Measurements from ENCODE around the gene DUT.

The DUT gene

DNA sequence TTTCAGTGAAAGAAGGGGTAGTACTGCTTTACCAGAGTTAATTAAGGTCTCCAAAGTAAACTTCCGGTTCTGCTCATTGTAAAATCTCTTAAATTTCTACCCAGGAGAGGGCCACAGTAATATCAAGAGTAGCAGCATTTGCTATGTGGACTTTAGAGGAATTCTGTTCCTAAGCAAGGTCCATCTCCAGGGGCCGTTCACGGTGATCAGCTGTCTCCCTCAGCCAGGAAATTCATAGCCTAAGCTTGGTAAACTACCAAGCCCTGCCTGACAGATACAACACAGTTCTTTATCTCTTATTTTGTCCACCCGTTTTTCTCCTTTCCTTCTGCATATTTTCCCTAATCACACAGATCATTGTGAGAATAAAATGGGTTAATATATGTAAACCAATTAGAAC lies 2.3 kb downstream of the DUT start:
- Histone ChIP-seq H3K9me3 (replicated peaks; ENCODE audit: insufficient read depth, low read length) (no peaks in the 10 kb centered on the region), H3F3A (ENCODE audit: insufficient read depth, low read length) (peaks cover 19% of the 10 kb centered on the region), H3K27me3 (replicated peaks; ENCODE audit: insufficient read depth, low read length) (no peaks in the 10 kb centered on the region), H3K4me2 (ENCODE audit: low read depth, low read length) (peak overlapping the region; percentile 90), H3K9ac (ENCODE audit: low read length) (peak overlapping the region; percentile 96; the same call in 1 of the 2 replicates), H3K9me2 (replicated peaks; ENCODE audit: insufficient read depth, low read length) (no peaks in the 10 kb centered on the region), H3K27ac (ENCODE audit: low read length) (no peak overlapping the region), H3K4me3 (ENCODE audit: low read length) (peak overlapping the region; percentile 84), H3K79me2 (ENCODE audit: low read length) (peaks cover 55% of the 10 kb centered on the region), H3K4me1 (ENCODE audit: low read length) (peaks cover 18% of the 10 kb centered on the region), H3K36me3 (replicated peaks; ENCODE audit: insufficient read depth, low read length) (peaks cover 10% of the 10 kb centered on the region; the same call in 1 of the 2 replicates), H2AFZ (ENCODE audit: low read length) (no peak overlapping the region), H4K20me1 (ENCODE audit: insufficient read depth, low read length) (no peaks in the 10 kb centered on the region)
- DNase-seq = no peak
- TF ChIP-seq EZH2phosphoT487 (IDR thresholded peaks at IDR 0.05; ENCODE audit: low read length) (no peak), EZH2 (optimal IDR thresholded peaks at IDR 0.05; ENCODE audit: low read depth, low read length) (no peak)
- TF ChIP-seq, protein P1, sequence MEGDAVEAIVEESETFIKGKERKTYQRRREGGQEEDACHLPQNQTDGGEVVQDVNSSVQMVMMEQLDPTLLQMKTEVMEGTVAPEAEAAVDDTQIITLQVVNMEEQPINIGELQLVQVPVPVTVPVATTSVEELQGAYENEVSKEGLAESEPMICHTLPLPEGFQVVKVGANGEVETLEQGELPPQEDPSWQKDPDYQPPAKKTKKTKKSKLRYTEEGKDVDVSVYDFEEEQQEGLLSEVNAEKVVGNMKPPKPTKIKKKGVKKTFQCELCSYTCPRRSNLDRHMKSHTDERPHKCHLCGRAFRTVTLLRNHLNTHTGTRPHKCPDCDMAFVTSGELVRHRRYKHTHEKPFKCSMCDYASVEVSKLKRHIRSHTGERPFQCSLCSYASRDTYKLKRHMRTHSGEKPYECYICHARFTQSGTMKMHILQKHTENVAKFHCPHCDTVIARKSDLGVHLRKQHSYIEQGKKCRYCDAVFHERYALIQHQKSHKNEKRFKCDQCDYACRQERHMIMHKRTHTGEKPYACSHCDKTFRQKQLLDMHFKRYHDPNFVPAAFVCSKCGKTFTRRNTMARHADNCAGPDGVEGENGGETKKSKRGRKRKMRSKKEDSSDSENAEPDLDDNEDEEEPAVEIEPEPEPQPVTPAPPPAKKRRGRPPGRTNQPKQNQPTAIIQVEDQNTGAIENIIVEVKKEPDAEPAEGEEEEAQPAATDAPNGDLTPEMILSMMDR (IDR thresholded peaks at IDR 0.05; ENCODE audit: low read length) = no peak

GRCh38 chr15:48334260-48334659 lies 3.0 kb downstream of the DUT start:
- Histone ChIP-seq H3K9ac (ENCODE audit: low read length) (no peak overlapping the region), H3K4me2 (ENCODE audit: low read depth, low read length) (no peak overlapping the region), H4K20me1 (ENCODE audit: insufficient read depth, low read length) (no peaks in the 10 kb centered on the region), H3K4me1 (ENCODE audit: low read length) (peaks cover 18% of the 10 kb centered on the region), H3K27ac (ENCODE audit: low read length) (no peak overlapping the region), H2AFZ (ENCODE audit: low read length) (no peak overlapping the region), H3K36me3 (replicated peaks; ENCODE audit: insufficient read depth, low read length) (peaks cover 10% of the 10 kb centered on the region; the same call in 1 of the 2 replicates), H3F3A (ENCODE audit: insufficient read depth, low read length) (peaks cover 19% of the 10 kb centered on the region), H3K9me2 (replicated peaks; ENCODE audit: insufficient read depth, low read length) (no peaks in the 10 kb centered on the region), H3K9me3 (replicated peaks; ENCODE audit: insufficient read depth, low read length) (no peaks in the 10 kb centered on the region), H3K4me3 (ENCODE audit: low read length) (no peak overlapping the region), H3K27me3 (replicated peaks; ENCODE audit: insufficient read depth, low read length) (no peaks in the 10 kb centered on the region), H3K79me2 (ENCODE audit: low read length) (peaks cover 55% of the 10 kb centered on the region)
- TF ChIP-seq EZH2 (optimal IDR thresholded peaks at IDR 0.05; ENCODE audit: low read depth, low read length) (no peak), EZH2phosphoT487 (IDR thresholded peaks at IDR 0.05; ENCODE audit: low read length) (no peak)
- TF ChIP-seq, protein P1 (IDR thresholded peaks at IDR 0.05; ENCODE audit: low read length) = no peak
- DNase-seq = no peak

DNA sequence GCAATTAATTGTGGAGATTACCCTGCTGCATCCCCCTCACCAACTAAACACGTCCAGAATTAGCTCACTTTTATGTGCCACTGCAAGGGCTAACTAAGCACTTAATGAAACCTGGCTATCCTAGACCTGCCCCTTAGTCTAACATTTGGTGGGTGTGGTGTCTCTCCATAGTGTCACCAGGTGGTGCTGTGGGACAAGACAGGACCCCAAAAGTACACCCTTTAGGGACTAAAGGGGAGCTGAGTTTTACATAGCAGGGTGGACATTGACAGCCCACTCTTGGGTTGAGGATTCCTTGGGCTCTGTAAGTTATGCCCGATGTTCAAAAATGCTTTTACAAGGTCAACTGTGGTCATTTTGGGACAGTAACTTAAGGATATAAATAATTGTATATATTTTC lies 5.7 kb downstream of the DUT start:
- H3F3A ChIP-seq (ENCODE audit: insufficient read depth, low read length) = peaks cover 6% of the 10 kb centered on the region
- DNase-seq = peak; percentile 27
- peaks cover 14% of the 10 kb centered on the region; the same call in 1 of the 2 replicates for H3K36me3 ChIP-seq (replicated peaks; ENCODE audit: insufficient read depth, low read length)
- no peak overlapping the region for H3K4me2 ChIP-seq (ENCODE audit: low read depth, low read length)
- H3K27ac ChIP-seq (ENCODE audit: low read length) = no peak overlapping the region
- no peaks in the 10 kb centered on the region for H4K20me1 ChIP-seq (ENCODE audit: insufficient read depth, low read length)
- H3K4me1 ChIP-seq (ENCODE audit: low read length) = peaks cover 11% of the 10 kb centered on the region
- TF ChIP-seq EZH2phosphoT487 (IDR thresholded peaks at IDR 0.05; ENCODE audit: low read length) (no peak), EZH2 (optimal IDR thresholded peaks at IDR 0.05; ENCODE audit: low read depth, low read length) (no peak)
- TF ChIP-seq, protein P1 (IDR thresholded peaks at IDR 0.05; ENCODE audit: low read length) = peak; percentile 40
- H3K4me3 ChIP-seq (ENCODE audit: low read length) = no peak overlapping the region
- H3K79me2 ChIP-seq (ENCODE audit: low read length) = peaks cover 44% of the 10 kb centered on the region
- no peak overlapping the region for H3K9ac ChIP-seq (ENCODE audit: low read length)
- no peaks in the 10 kb centered on the region for H3K9me3 ChIP-seq (replicated peaks; ENCODE audit: insufficient read depth, low read length)
- no peaks in the 10 kb centered on the region for H3K27me3 ChIP-seq (replicated peaks; ENCODE audit: insufficient read depth, low read length)
- H3K9me2 ChIP-seq (replicated peaks; ENCODE audit: insufficient read depth, low read length) = no peaks in the 10 kb centered on the region
- H2AFZ ChIP-seq (ENCODE audit: low read length) = no peak overlapping the region
